Measurements from ENCODE around the gene NCAM1. TPM values are rescaled to one million over a fixed set of nuclear protein-coding genes. Genes with fewer than 3 reads are reported as not detected.

NCAM1 gene
- total RNA-seq, 1 experiment from 2014 or later: 0.22 TPM

GRCh38 chr11:112961751-112962578 lies 745 bp downstream of the NCAM1 start:
- no peak overlapping the region for H3K9ac ChIP-seq (ENCODE audit: low read length)
- H3K79me2 ChIP-seq (ENCODE audit: insufficient read depth, low read length): no peaks in the 10 kb centered on the region
- H3K4me1 ChIP-seq (ENCODE audit: control insufficient read depth in 1 of 2, insufficient read depth in 2 of 2, low read length in 2 of 2): peaks cover 0 to 6% of the 10 kb centered on the region in 2 experiments; a peak in 2 of 4 replicates
- ChIA-PET CTCF (no interaction called here), RAD21 (ENCODE audit: low non-redundant PET in 1 of 2, low total read pairs in 2 of 2, uncharacterized antibody in 2 of 2, unreplicated experiment in 2 of 2) (no interaction called here), POLR2A (interaction anchor here (0.8 kb wide), 1 partner anchor 12 kb away, joined by 3 read pairs; no protein-coding TSS in a partner anchor)
- ATAC-seq (no peak), DNase-seq (ENCODE audit: low read depth, low spot score) (no peak)
- no peaks in the 10 kb centered on the region for H3K9me3 ChIP-seq (ENCODE audit: control insufficient read depth in 1 of 2, insufficient read depth in 1 of 2, low read depth in 1 of 2, low read length in 2 of 2)
- H3K9me2 ChIP-seq (ENCODE audit: insufficient read depth): no peaks in the 10 kb centered on the region
- peak overlapping the region; percentile 26; a peak in 1 of 4 replicates for H3K4me3 ChIP-seq (replicated peaks in 1 of 2; ENCODE audit: low read depth in 1 of 2, low read length in 2 of 2)
- no TSS peak for BruUV-seq (replicated peaks)
- peaks cover 36% of the 10 kb centered on the region for H3K27me3 ChIP-seq (ENCODE audit: insufficient read depth, low read length)
- H2AFZ ChIP-seq (ENCODE audit: low read depth, low read length, poor library complexity, severe bottlenecking): no peak overlapping the region
- H3K36me3 ChIP-seq (ENCODE audit: control insufficient read depth in 1 of 2, insufficient read depth in 2 of 2, low read length in 2 of 2): no peaks in the 10 kb centered on the region
- no peaks in the 10 kb centered on the region for H4K20me1 ChIP-seq (ENCODE audit: insufficient read depth)
- TF ChIP-seq EZH2phosphoT487 (IDR thresholded peaks at IDR 0.05; ENCODE audit: borderline replicate concordance) (no peak), FOSL1 (IDR thresholded peaks at IDR 0.05; ENCODE audit: low read depth) (no peak), POLR2A (IDR thresholded peaks at IDR 0.05; ENCODE audit: borderline replicate concordance, extremely low read depth, insufficient read depth, insufficient read length) (no peak), ATF3 (IDR thresholded peaks at IDR 0.05) (no peak), CBX3 (IDR thresholded peaks at IDR 0.05; ENCODE audit: low read depth) (no peak), YY1 (IDR thresholded peaks at IDR 0.05; ENCODE audit: extremely low read depth, insufficient replicate concordance, low read depth, low read length) (no peak), ELF1 (IDR thresholded peaks at IDR 0.05; ENCODE audit: borderline replicate concordance, low read depth) (no peak), ZBTB33 (IDR thresholded peaks at IDR 0.05; ENCODE audit: extremely low read depth, insufficient replicate concordance, low read length) (no peak), ZFX (IDR thresholded peaks at IDR 0.05) (no peak), CTCF (IDR thresholded peaks at IDR 0.05 in 2 of 3, conservative IDR thresholded peaks at IDR 0.05 in 1 of 3; ENCODE audit: borderline replicate concordance in 1 of 3, insufficient read depth in 1 of 3, low read depth in 2 of 3, low read length in 2 of 3) (no peak), EZH2 (IDR thresholded peaks at IDR 0.05) (no peak), JUND (IDR thresholded peaks at IDR 0.05) (no peak), MAX (IDR thresholded peaks at IDR 0.05) (no peak)
- intact Hi-C loops (cut with micrococcal nuclease): loop anchor here (2.0 kb wide), 1 partner anchor 349 kb away; no protein-coding TSS in a partner anchor
- H3K27ac ChIP-seq (ENCODE audit: low read depth, low read length): no peak overlapping the region
- H3K4me2 ChIP-seq (ENCODE audit: low read length): peak overlapping the region; percentile 69
